GM18511 (cell line): Measurements from ENCODE around the gene SMCO1.
A peak's percentile ranks its signal among the peaks of the same experiment; 100 is the strongest.
"Not testable (repeated sequence)": the region's sequence is repeated elsewhere in the genome, so short reads cannot be mapped to it uniquely, and the experiment has no call there.

ENCODE experiments used
- ATAC-seq: cut with Tn5 transposase; IDR thresholded peaks from one replicate; pipeline ENCODE4 v1.9.1; 2021; ENCODE audit warnings: mild to moderate bottlenecking, moderate library complexity; ENCODE audit not compliant: unreplicated experiment

SMCO1 gene, protein sequence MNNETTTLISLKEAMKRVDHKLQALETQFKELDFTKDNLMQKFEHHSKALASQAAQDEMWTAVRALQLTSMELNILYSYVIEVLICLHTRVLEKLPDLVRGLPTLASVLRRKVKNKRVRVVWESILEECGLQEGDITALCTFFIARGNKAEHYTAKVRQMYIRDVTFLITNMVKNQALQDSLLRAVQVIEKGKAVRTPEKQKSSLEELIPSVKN

DNA sequence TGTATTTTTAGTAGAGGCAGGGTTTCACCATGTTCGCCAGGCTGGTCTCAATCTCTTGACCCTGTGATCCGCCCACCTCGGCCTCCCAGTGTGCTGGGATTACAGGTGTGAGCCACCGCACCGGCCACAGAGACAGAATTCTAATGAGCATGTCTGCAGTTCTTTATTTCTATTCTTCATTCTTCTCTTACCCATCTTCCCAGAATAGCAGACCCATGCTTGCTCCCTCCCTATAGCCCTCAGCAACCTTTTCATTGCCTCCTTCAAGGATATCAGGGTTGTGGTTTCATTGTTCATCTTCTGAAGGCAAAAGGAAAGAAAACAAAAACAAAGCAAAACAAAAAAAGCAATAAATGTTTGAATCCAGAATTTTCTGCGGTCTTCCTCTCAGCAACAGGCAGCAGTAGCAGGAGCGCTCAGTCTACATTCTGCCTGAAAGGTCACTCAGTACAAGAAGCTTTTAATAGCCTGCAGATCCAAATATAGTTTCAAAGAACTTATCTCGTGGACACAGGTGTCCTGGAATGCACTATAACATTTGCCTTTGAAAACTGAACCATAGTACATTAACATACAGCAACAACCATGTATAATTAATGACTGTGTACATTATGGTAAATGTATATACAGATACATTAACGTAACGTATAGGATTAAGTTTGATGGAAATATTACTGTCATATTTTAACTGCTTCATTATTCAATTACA lies at the start of gene SMCO1:
TSS of gene SMCO1 (minus strand) at position 434 of the 709 bp plus-strand sequence. CDS start at position 297, 137 bp downstream.
- no peak for ATAC-seq

DNA sequence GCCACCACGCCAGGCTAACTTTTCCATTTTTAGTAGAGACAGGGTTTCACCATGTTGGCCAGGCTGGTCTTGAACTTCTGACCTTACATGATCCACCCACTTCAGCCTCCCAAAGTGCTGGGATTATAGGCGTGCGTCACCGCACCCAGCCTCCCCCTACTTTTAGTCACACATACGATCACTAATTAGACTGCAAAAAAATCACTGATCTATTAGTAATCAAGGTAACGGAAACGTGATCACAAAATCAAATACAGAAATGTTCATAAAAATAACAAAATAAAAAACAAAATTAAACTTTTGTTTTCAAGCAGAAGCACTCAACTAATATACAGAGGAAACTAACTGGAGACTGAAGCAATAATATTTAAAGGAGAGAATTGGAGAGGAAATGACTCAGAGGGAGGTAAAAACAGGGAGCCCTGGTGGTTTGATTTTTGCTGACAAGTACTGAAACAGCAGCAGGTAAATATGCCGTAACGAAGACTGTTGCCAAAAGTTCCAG lies 48.6 kb upstream of the SMCO1 start:
- ATAC-seq, result no peak

DNA sequence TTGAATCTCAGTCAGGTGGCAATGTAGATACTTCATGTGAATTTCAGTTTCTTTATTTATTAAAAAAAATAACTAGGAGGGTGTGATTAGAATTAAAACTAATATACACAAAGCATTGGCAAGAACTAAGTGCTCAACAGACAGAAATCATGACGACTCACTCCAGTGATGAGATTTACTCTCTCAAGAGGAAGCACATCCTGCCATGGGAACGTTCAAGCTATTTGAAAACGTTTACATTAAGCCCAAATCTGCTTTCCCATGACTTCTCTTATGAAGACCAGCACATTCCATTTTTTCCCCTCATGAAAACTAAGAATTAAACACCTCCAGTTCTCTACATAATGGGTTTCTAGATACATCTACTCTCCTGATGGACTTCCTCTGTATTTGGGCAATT lies 44.7 kb upstream of the SMCO1 start:
- ATAC-seq, result no peak

DNA sequence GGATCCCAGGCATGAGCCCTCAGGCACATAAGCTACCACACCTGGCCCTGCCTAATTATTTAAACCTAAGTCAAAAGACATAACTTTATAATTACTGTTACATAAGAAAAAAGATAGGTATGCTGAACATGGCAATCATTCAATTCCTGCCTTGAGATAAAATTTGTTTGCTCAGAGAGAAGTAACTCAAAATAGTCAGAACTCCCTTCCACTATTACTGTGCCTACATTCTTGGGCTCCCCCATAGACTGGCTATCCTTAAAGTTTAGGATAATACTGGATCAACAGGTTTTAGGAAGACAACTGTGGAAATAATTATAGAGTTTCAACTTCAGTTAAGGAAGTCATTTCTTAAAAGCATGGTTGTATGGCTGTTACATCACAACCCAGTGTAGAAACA lies 43.3 kb upstream of the SMCO1 start:
- no peak for ATAC-seq

DNA sequence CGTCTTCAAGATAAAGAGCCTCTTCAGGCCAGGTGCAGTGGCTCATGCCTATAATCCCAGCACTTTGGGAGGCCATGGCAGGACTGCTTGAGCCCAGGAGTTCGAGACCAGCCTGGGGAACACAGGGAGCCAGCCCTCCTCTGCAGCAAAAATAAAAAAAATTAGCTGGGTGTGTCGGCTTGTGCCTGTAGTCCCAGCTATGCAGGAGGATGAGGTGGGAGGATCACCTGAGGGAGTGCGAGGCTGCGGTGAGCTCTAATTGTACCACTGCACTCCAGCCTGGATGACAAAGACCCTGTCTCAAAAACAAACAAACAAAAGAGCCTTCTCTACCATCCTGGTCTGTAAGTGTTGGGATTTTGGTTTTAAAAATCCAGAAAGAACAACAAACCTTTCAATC lies 42.1 kb upstream of the SMCO1 start:
- no peak for ATAC-seq

DNA sequence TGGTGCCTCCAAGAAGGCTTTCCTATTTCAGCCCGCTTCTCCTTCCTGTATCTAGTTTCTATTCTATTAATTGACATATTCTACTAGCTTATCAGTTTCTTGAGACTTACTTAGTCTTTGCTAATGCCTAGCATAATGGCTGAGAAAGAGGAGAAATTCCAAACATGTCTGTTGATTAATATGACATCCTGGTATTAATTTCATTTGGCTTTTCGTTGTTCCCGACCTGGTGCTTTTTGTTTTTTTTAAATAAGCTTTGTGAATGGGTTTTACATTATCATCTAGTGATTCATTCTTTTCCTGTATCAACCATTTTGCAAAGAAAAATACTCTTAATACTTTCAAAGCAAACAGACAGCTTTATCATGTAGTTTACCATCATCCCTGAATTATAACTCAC lies 40.1 kb upstream of the SMCO1 start:
- ATAC-seq, result no peak

DNA sequence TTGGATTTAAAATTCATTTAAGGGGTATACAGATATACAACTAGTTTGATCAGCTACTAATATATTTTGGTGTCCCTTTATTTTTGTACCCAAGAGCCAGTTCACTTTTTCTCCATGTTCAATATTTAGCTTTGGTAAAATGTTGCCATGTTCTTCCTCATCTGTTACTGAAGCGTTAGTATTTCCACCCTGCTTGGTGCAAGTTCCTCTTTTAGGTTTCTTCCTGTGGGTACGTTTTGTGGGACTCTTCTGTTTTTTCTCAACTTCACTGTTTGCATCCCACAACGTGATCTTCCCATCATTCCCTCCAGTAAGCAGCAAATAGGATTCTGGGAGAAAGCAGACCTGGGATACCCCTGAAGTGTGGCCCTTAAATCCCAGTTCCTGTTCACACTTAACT lies 39.1 kb upstream of the SMCO1 start:
- no peak for ATAC-seq

DNA sequence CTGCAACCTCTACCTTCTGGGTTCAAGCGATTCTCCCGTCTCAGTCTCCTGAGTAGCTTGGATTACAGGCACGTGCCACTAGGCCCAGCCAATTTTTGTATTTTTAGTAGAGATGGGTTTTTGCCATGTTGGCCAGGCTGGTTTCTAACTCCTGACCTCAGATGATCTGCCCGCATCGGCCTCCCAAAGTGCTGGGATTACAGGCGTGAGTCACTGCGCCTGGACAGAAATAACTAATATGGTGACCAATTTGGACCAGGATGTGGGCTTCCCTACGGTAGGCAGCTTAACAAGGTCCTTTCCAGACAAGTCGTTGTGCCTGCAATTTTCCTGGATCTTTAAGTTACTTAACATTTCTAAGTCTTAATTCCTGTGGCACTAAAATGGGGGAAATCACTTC lies 38.4 kb upstream of the SMCO1 start:
- ATAC-seq, result no peak

DNA sequence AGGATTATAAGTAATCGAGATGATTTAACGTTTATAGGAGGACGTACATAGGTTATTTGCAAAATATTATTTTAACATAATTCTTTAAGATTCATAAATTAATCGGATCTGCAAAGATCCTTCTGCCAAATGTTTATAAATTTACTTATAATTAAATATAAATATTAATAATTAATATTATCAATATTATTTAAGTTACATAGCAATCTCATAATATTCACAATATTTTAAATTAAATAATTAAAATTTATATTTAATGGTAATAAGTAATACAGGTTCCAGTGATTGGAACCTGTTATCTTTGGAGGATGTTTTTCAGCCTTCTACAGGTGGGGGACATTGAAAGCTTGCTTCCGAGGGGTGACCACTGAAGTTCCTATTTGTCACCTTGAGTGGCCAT lies 37.1 kb upstream of the SMCO1 start:
- ATAC-seq, result no peak

DNA sequence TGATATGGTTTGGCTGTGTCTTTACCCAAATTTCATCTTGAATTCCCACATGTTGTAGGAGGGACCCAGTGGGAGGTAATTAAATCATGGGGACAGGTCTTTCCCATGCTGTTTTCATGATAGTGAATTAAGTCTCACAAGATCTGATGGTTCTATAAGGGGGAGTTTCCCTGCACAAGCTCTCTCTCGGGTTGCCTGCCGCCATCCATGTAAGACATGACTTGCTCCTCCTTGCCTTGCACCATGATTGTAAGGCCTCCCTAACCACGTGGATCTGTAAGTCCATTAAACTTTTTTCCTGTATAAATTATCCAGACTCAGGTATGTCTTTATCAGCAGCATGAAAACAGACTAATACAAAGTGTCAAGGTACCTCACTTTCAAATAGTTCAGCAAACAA lies 35.0 kb upstream of the SMCO1 start:
- ATAC-seq, result not testable (repeated sequence)

DNA sequence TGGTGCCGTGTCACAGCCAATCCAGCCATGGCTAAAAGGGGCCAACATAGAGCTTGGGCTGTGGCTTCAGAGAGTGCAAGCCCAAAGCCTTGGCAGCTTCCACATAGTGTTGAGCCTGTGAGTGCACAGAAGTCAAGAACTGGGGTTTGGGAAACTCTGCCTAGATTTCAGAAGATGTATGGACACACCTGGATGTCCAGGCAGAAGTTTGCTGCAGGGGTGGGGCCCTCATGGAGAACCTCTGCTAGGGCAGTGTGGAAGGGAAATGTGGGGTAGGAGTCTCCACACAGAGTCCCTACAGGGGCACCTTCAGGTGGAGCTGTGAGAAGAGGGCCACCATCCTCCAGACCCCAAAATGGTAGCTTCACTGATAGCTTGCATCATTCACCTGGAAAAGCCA lies 34.2 kb upstream of the SMCO1 start:
- ATAC-seq, result not testable (repeated sequence)

DNA sequence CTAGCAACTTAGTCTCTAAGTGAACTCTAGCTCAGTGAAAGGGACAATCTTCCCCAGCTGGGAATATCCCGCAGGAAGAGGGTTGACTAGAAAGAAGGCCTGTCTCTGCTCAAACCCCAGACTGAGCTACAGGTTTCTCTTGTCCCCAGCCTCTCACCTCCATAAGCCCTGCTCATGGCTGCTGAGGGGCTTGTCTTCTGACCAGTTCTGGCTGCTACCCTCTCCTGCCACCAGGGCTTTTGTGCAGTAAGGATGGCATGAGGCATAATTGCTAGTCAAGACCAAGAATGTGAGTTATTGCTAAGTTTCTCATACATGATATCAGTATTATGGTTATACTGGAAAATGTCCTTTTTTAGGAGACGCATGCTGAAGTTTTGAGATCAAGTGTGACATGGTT lies 31.9 kb upstream of the SMCO1 start:
- ATAC-seq, result no peak

DNA sequence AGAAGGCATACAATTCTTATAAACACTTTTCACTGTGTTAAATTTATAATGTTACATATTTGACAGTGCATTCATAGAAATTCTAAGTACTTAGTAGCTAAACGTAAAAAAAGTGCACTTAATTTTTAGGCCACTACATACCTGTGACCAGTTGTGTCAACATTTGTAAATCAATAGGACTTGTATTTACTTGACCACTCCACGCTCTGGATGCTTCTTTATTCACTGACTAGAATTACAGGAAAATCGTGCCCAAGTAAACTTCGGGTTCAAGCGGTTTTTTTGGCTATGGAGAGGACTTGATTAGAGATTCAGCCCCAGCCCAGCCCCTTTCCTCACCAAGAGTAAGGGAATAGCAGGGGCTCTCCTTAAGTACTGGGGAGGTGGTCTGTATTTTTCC lies 31.4 kb upstream of the SMCO1 start:
- ATAC-seq, result no peak

DNA sequence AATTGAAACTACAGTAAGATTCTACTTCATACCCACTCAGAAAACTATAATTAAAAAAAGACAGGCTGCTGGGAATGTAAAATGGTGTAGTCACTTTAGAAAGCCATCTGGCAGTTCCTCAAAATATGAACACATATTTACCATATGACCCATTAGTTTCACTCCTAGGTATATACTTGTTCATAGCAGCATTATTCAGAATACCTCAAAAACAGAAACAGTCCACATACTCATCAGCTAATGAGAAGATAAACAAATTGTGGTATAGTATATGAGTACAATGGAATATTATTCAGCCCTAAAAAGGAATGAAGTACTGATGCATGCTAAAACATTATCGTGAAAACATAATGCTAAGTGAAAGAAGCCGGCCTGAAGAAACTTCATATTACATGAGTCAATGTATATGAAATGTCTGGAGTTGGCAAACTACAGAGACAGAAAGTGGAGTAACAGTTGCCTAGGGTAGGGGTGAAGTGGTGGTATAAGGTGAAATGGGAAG lies 29.4 kb upstream of the SMCO1 start:
- no peak for ATAC-seq

DNA sequence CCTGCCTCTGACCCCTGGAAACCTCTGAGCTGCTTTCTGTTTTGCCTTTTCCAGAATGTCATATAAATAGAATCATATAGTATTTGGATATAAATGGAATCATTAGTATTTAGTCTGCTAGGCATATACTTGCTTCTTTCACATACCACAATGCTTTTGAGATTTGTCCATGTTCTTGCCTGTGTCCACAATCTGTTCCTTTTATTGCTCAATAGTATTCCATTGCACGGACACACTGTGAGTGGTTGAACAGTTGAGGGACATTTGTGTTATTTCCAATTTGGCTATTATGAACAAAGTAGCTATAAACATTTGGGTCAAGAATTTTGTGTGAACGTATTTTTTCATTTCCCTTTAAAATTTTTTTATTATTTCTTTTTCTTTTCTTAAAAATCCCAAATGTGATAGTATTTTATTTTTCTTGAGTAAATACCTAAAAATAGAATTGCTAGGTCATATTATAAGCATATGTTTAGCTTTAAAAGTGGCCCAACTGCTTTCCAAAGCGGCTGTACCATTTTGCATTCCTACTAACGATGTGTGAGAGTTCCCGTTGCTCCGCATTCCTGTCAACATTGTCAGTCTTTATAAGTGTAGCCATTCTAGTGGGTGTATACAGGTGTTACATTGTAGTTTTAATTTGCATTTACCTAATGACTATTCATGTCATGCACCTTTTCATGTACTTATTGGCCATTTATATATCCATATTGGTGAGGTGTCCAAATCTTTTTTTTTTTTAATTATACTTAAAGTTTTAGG lies 26.7 kb upstream of the SMCO1 start:
- no peak for ATAC-seq

DNA sequence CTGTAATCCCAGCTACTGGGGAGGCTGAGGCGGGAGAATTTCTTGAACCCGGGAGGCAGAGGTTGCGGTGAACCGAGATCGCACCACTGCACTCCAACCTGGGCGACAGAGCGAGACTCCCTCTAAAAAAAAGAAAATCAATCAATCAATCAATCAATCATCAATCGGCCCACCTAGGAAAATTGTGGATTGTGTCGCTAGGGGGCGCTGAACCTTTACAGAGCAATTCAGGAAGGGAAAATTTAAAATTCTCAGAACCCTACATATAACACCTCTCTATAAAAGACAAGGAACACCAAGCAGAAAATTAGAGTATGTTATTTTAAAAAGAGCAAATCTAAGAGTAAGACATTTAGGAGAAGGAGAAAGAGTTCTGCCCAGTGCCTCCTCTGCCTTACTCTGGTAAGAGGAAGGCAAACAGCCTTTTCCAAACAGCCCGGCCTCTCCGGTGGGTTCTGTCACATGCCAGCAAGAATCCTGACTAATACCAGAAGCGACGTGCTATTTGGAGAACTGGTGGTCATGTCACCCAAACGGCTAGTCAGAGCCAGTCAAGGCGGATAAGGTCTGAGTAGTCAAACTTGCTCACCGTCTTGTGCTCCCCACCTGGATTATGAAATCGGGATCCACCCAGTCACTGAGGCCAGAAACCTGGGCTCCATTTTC lies 22.3 kb upstream of the SMCO1 start:
- no peak for ATAC-seq

DNA sequence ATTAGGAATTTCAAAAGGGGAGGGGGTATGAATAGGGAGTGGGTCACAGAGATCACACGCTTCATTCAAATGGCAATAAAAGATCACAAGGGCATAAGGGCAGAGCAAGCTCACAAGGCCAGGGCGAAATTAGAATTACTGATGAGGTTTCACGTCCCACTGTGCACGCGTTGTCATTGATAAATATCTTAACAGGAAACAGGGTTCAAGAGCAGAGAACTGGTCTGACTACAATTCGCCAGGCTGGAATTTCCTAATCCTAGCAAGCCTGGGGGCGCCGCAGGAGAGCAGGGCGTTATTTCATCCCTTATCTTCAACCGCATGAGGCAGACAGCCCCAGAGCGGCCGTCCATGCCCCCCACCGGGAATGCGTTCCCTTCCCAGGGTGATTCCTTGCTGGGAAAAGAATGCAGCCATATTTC lies 18.1 kb upstream of the SMCO1 start:
- no peak for ATAC-seq

DNA sequence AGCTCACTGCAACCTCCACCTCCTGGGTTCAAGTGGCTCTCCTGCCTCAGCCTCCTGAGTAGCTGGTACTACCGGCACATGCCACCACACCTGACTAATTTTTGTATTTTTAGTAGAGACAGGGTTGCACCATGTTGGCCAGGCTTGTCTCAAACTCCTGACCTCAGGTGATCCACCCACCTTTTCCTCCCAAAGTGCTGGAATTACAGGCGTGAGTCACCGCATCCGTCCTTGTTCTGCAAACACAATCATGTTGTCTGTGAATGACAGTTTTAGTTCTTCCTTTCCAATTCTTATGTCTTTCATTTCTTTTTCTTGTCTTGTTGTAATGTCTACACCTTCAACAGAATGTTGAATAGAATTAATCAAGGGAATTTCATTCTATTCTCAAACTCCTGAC lies 16.3 kb upstream of the SMCO1 start:
- no peak for ATAC-seq

DNA sequence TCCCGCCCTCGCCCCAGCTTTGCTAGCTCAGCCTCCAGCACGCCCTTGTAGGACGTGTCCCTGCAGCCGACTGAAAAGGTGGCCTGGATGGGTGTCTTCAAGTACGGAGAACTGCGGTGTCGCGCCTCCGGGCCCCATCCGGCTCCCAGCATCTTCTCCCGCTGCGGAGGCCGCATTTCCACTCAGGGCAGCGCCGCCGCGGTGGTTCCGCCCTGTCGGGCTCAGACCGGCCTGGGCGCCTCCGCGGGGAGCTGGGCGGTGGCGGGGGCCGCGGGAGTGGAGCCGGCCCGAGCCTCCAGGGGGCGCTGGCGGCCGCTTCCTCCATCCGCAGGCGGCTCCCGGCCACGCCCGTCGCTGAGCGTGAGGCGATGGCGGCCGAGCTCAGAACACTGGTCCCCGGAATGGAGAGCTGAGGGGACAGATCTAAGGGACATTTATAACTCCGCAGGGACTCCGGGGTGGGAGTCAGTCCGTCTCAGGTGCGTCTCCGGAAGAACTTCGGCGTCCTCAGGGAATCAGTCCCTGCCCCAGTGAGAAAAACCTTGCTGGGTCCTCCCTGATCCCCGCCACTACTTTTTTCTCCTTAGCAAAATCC lies 13.6 kb upstream of the SMCO1 start:
- ATAC-seq, result peak; percentile 82

DNA sequence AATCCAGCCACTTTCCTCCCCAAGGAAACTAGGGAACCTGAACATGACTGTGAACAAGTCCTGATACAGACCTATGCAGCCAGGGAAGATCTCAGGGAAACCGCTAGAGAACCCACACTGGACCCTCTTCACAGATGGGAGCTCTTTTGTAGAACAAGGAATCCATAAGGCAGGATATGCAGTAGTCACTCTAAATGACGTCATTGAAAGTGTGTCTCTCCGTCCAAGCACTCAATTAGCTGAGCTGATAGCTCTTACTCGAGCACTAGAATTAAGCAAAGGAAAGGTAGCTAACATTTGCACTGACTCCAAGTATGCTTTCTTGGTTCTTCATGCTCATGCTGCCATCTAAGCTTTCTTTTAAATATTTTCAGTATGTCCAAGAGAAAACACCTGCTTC lies 10.0 kb upstream of the SMCO1 start:
- ATAC-seq, result no peak

DNA sequence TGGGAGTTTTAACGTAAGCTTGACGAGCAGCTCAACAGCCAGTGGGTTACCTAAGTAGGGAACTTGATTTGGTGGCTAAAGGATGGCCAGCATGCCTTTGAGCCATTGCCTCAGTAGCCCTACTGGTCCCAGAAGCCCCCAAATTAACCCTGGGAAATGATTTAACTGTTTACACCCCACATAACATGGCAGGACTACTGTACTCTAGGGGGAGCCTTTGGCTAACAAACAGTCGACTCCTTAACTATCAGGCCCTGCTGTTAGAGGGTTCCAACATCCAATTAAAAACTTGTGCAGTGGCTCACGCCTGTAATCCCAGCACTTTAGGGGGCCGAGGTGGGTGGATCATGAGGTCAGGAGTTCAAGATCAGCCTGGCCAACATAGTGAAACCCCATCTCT lies 9.4 kb upstream of the SMCO1 start:
- ATAC-seq, result no peak
